Effector memory CD8-positive, alpha-beta T cell (primary cell): ENCODE measurements around the gene NCK1.
"Not testable (repeated sequence)": the region's sequence is repeated elsewhere in the genome, so short reads cannot be mapped to it uniquely, and the experiment has no call there.

Source experiments
- ATAC-seq: fragments of 150-1000 bp; cut with Tn5 transposase; replicated peaks from 2 replicates; pipeline ENCODE4 v1.10.0; 2021; ENCODE audit warnings: mild to moderate bottlenecking, moderate library complexity
- DNase-seq, 3 experiments: peaks; one replicate each; pipeline ENCODE4 v3.0.0; 2021
- H3K27ac Mint-ChIP-seq, 2 donors: one replicate each; pipeline ENCODE4 v1.8.0; 2022; ENCODE audit warnings: mild to moderate bottlenecking in 2 of 2, mixed read lengths in 2 of 2, moderate library complexity in 2 of 2
- H3K27me3 Mint-ChIP-seq, 2 donors: one replicate each; pipeline ENCODE4 v1.8.0; 2022; ENCODE audit warnings: mixed read lengths in 2 of 2
- H3K36me3 Mint-ChIP-seq: one replicate; pipeline ENCODE4 v1.8.0; 2022; ENCODE audit warnings: mild to moderate bottlenecking, moderate library complexity, mixed read lengths; ENCODE audit not compliant: insufficient read depth
- H3K4me1 Mint-ChIP-seq, 2 donors: one replicate each; pipeline ENCODE4 v1.8.0; 2022; ENCODE audit warnings: low read depth in 2 of 2, mixed read lengths in 2 of 2
- H3K4me3 Mint-ChIP-seq, 2 donors: one replicate each; pipeline ENCODE4 v1.8.0; 2022; ENCODE audit warnings: mild to moderate bottlenecking in 2 of 2, mixed read lengths in 2 of 2, moderate library complexity in 2 of 2
- H3K9me3 Mint-ChIP-seq, 2 donors: one replicate each; pipeline ENCODE4 v1.8.0; 2022; ENCODE audit warnings: mixed read lengths in 2 of 2

The NCK1 gene

GRCh38 chr3:136838641-136839555 lies 23.1 kb upstream of the NCK1 start:
- H3K27ac Mint-ChIP-seq: peak overlapping the region in 1 of 2 donors; percentile 69
- ATAC-seq: no peak
- H3K4me3 Mint-ChIP-seq: no peak overlapping the region
- no peaks in the 10 kb centered on the region for H3K9me3 Mint-ChIP-seq
- no peaks in the 10 kb centered on the region for H3K27me3 Mint-ChIP-seq
- H3K4me1 Mint-ChIP-seq: peaks cover 5 to 30% of the 10 kb centered on the region in 2 donors
- DNase-seq: no peak
- H3K36me3 Mint-ChIP-seq: peaks cover 5% of the 10 kb centered on the region

GRCh38 chr3:136839556-136839931 lies 22.5 kb upstream of the NCK1 start:
- H3K27ac Mint-ChIP-seq: peak overlapping the region in 1 of 2 donors; percentile 69
- ATAC-seq (no peak), DNase-seq (no peak)
- H3K4me1 Mint-ChIP-seq: peaks cover 5 to 31% of the 10 kb centered on the region in 2 donors
- H3K9me3 Mint-ChIP-seq: no peaks in the 10 kb centered on the region
- H3K27me3 Mint-ChIP-seq: no peaks in the 10 kb centered on the region
- H3K36me3 Mint-ChIP-seq: peaks cover 10% of the 10 kb centered on the region
- H3K4me3 Mint-ChIP-seq: no peak overlapping the region

- H3K36me3 Mint-ChIP-seq: peaks cover 13% of the 10 kb centered on the region
- peak overlapping the region in 1 of 2 donors; percentile 2 for H3K27ac Mint-ChIP-seq
Measured at GRCh38 chr3:136840252-136840651, 21.8 kb upstream of the NCK1 start.

GRCh38 chr3:136842294-136842693 lies 19.7 kb upstream of the NCK1 start:
- Mint-ChIP-seq H3K4me1 (peaks cover 6 to 24% of the 10 kb centered on the region in 2 donors), H3K27me3 (no peaks in the 10 kb centered on the region)

More at GRCh38 chr3:136840252-136840651, 21.8 kb upstream of the NCK1 start:
- no peak for ATAC-seq
- H3K27me3 Mint-ChIP-seq: no peaks in the 10 kb centered on the region
- H3K4me3 Mint-ChIP-seq: no peak overlapping the region
- no peak for DNase-seq
- peaks cover 5 to 28% of the 10 kb centered on the region in 2 donors for H3K4me1 Mint-ChIP-seq
- H3K9me3 Mint-ChIP-seq: no peaks in the 10 kb centered on the region

GRCh38 chr3:136844724-136845123 lies 17.3 kb upstream of the NCK1 start:
- Mint-ChIP-seq H3K9me3 (no peaks in the 10 kb centered on the region), H3K4me1 (peaks cover 5 to 13% of the 10 kb centered on the region in 2 donors)
- no peak for ATAC-seq

More at GRCh38 chr3:136842294-136842693, 19.7 kb upstream of the NCK1 start:
- Mint-ChIP-seq H3K27ac (peak overlapping the region in 1 of 2 donors; percentile 90), H3K4me3 (no peak overlapping the region), H3K9me3 (no peaks in the 10 kb centered on the region), H3K36me3 (peaks cover 13% of the 10 kb centered on the region)
- no peak for ATAC-seq
- DNase-seq: no peak

GRCh38 chr3:136852180-136852579 lies 9.8 kb upstream of the NCK1 start:
- Mint-ChIP-seq H3K9me3 (peaks cover 3 to 4% of the 10 kb centered on the region in 2 donors), H3K4me3 (no peak overlapping the region), H3K27me3 (no peaks in the 10 kb centered on the region), H3K27ac (peak overlapping the region in 1 of 2 donors; percentile 4), H3K36me3 (no peaks in the 10 kb centered on the region), H3K4me1 (peaks cover 5 to 29% of the 10 kb centered on the region in 2 donors)
- ATAC-seq (no peak), DNase-seq (no peak)

More at GRCh38 chr3:136844724-136845123, 17.3 kb upstream of the NCK1 start:
- Mint-ChIP-seq H3K27ac (peak overlapping the region in 1 of 2 donors; percentile 14), H3K27me3 (no peaks in the 10 kb centered on the region), H3K4me3 (no peak overlapping the region), H3K36me3 (peaks cover 13% of the 10 kb centered on the region)
- no peak for DNase-seq

GRCh38 chr3:136856665-136857064 lies 5.3 kb upstream of the NCK1 start:
- peaks cover 14 to 57% of the 10 kb centered on the region in 2 donors for H3K4me1 Mint-ChIP-seq
- H3K4me3 Mint-ChIP-seq: no peak overlapping the region
- no peaks in the 10 kb centered on the region for H3K27me3 Mint-ChIP-seq
- no peak for DNase-seq
- peaks cover 3 to 5% of the 10 kb centered on the region in 2 donors for H3K9me3 Mint-ChIP-seq
- H3K36me3 Mint-ChIP-seq: peaks cover 7% of the 10 kb centered on the region
- no peak overlapping the region for H3K27ac Mint-ChIP-seq
- ATAC-seq: no peak

- H3K4me1 Mint-ChIP-seq: peaks cover 21 to 64% of the 10 kb centered on the region in 2 donors
- no peak overlapping the region for H3K4me3 Mint-ChIP-seq
- DNase-seq (no peak), ATAC-seq (no peak)
- H3K27me3 Mint-ChIP-seq: no peaks in the 10 kb centered on the region
- H3K36me3 Mint-ChIP-seq: peaks cover 19% of the 10 kb centered on the region
- H3K27ac Mint-ChIP-seq: no peak overlapping the region
- peaks cover 3 to 5% of the 10 kb centered on the region in 2 donors for H3K9me3 Mint-ChIP-seq
Measured at GRCh38 chr3:136858381-136858780, 3.6 kb upstream of the NCK1 start.

GRCh38 chr3:136860541-136860940 lies 1.5 kb upstream of the NCK1 start:
- DNase-seq: no peak
- no peaks in the 10 kb centered on the region for H3K27me3 Mint-ChIP-seq
- ATAC-seq: no peak
- H3K4me1 Mint-ChIP-seq: peaks cover 28 to 61% of the 10 kb centered on the region in 2 donors
- H3K36me3 Mint-ChIP-seq: peaks cover 22% of the 10 kb centered on the region
- peak overlapping the region; percentile 93 to 94 for H3K4me3 Mint-ChIP-seq
- peaks cover 3 to 5% of the 10 kb centered on the region in 2 donors for H3K9me3 Mint-ChIP-seq
- peak overlapping the region; percentile 94 to 96 for H3K27ac Mint-ChIP-seq

GRCh38 chr3:136862617-136863322 lies 762 bp downstream of the NCK1 start:
- Mint-ChIP-seq H3K4me1 (peaks cover 39 to 66% of the 10 kb centered on the region in 2 donors), H3K4me3 (peak overlapping the region; percentile 93 to 94), H3K36me3 (peaks cover 23% of the 10 kb centered on the region), H3K27me3 (no peaks in the 10 kb centered on the region), H3K27ac (peak overlapping the region; percentile 94 to 96), H3K9me3 (no peaks in the 10 kb centered on the region)
- ATAC-seq (peak; percentile 3), DNase-seq (peak in 2 of 3 experiments; percentile 27)

GRCh38 chr3:136869282-136869681 lies 7.3 kb downstream of the NCK1 start:
- Mint-ChIP-seq H3K36me3 (peaks cover 50% of the 10 kb centered on the region), H3K4me1 (peaks cover 48 to 66% of the 10 kb centered on the region in 2 donors), H3K4me3 (no peak overlapping the region), H3K27ac (no peak overlapping the region), H3K9me3 (peaks cover 1 to 7% of the 10 kb centered on the region in 2 donors), H3K27me3 (no peaks in the 10 kb centered on the region)
- DNase-seq: no peak
- no peak for ATAC-seq

- not testable (repeated sequence) for ATAC-seq, H3K9me3 Mint-ChIP-seq, H3K27me3 Mint-ChIP-seq, DNase-seq
- Mint-ChIP-seq H3K4me1 (peaks cover 47 to 68% of the 10 kb centered on the region in 2 donors), H3K36me3 (peaks cover 49% of the 10 kb centered on the region), H3K4me3 (peak overlapping the region; percentile 44 to 61), H3K27ac (peak overlapping the region in 1 of 2 donors; percentile 10)
Measured at GRCh38 chr3:136872258-136872657, 10.2 kb downstream of the NCK1 start.

- ATAC-seq, DNase-seq, H3K4me3 Mint-ChIP-seq, H3K27me3 Mint-ChIP-seq, H3K9me3 Mint-ChIP-seq, H3K36me3 Mint-ChIP-seq: not testable (repeated sequence)
- Mint-ChIP-seq H3K27ac (peak overlapping the region in 1 of 2 donors; percentile 79), H3K4me1 (peaks cover 42 to 75% of the 10 kb centered on the region in 2 donors)
Measured at GRCh38 chr3:136879510-136879909, 17.5 kb downstream of the NCK1 start.
